Mammary epithelial cell (primary cell): Measurements from ENCODE around the gene IGSF23.

ENCODE experiments used
- EZH2 ChIP-seq: IDR thresholded peaks from 2 replicates; pipeline ENCODE4 v1.6.1; 2012; ENCODE audit warnings: low read length, inconsistent platforms, borderline replicate concordance
- TF ChIP-seq, protein P1 (sequence below), 2 donors: IDR thresholded peaks in 1 of 2; conservative IDR thresholded peaks in 1 of 2; 2 replicates each; pipeline ENCODE4 v1.5.1; 2011 to 2012; ENCODE audit warnings: inconsistent platforms in 2 of 2, low read length in 2 of 2, mild to moderate bottlenecking in 2 of 2, control low read depth in 1 of 2, low read depth in 1 of 2; ENCODE audit not compliant: insufficient read depth in 1 of 2; ENCODE audit errors: extremely low read depth in 1 of 2

DNA sequence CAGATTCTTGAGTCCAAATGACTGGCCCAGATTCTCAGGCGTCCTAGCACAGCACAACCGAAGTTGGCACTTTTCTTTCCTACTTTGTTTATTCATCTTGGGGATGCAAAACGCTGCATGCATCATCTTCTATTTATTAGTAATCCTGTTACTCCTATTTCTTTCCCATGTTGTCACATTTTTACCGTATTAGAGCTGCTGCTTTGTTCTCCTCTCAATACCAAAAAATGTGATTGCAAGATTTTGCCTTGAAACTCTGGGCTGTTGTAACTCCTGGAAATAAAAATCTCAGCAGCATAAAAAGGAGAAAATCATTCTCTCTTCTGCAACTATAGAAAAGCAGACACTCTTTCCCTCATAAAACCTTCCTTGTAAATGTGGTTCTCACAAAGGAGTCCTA lies 12.9 kb upstream of the IGSF23 start:
- TF ChIP-seq, protein P1, sequence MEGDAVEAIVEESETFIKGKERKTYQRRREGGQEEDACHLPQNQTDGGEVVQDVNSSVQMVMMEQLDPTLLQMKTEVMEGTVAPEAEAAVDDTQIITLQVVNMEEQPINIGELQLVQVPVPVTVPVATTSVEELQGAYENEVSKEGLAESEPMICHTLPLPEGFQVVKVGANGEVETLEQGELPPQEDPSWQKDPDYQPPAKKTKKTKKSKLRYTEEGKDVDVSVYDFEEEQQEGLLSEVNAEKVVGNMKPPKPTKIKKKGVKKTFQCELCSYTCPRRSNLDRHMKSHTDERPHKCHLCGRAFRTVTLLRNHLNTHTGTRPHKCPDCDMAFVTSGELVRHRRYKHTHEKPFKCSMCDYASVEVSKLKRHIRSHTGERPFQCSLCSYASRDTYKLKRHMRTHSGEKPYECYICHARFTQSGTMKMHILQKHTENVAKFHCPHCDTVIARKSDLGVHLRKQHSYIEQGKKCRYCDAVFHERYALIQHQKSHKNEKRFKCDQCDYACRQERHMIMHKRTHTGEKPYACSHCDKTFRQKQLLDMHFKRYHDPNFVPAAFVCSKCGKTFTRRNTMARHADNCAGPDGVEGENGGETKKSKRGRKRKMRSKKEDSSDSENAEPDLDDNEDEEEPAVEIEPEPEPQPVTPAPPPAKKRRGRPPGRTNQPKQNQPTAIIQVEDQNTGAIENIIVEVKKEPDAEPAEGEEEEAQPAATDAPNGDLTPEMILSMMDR (conservative IDR thresholded peaks at IDR 0.05 in 1 of 2, IDR thresholded peaks at IDR 0.05 in 1 of 2; ENCODE audit: extremely low read depth in 1 of 2, insufficient read depth in 1 of 2, low read depth in 1 of 2, low read length in 2 of 2), result no peak
- TF ChIP-seq EZH2, result no peak
